SHP77 (cell line): Measurements from ENCODE around the gene KRT79.
"Not testable (repeated sequence)": the region's sequence is repeated elsewhere in the genome, so short reads cannot be mapped to it uniquely, and the experiment has no call there.

Experiments used
- DNase-seq, 2 experiments: peaks; one replicate each; lab custom pipeline; 2025; lab: John Stamatoyannopoulos, UW

KRT79 gene

GRCh38 chr12:52860102-52860823 lies 26.2 kb upstream of the KRT79 start:
- no peak for DNase-seq

- no peak for DNase-seq
Observed at GRCh38 chr12:52857500-52857899, 23.4 kb upstream of the KRT79 start.

GRCh38 chr12:52856787-52857186 lies 22.7 kb upstream of the KRT79 start:
- DNase-seq = no peak

- not testable (repeated sequence) for DNase-seq
Observed at GRCh38 chr12:52856077-52856476, 22.0 kb upstream of the KRT79 start.

- DNase-seq = no peak
Observed at GRCh38 chr12:52851787-52852186, 17.7 kb upstream of the KRT79 start.

GRCh38 chr12:52850681-52851080 lies 16.6 kb upstream of the KRT79 start:
- DNase-seq = no peak

GRCh38 chr12:52849511-52849910 lies 15.4 kb upstream of the KRT79 start:
- no peak for DNase-seq

- no peak for DNase-seq
Observed at GRCh38 chr12:52848661-52849255, 14.6 kb upstream of the KRT79 start, which contains the start of gene KRT78. KRT78 (minus strand) TSS chr12:52848994; CDS start chr12:52848930, 64 bp downstream.

GRCh38 chr12:52847335-52848102 lies 13.4 kb upstream of the KRT79 start:
- no peak for DNase-seq

GRCh38 chr12:52846356-52846970 lies 12.4 kb upstream of the KRT79 start:
- DNase-seq = no peak

- no peak for DNase-seq
Observed at GRCh38 chr12:52845946-52846345, 11.8 kb upstream of the KRT79 start.

GRCh38 chr12:52844386-52844785 lies 10.3 kb upstream of the KRT79 start:
- DNase-seq = no peak

GRCh38 chr12:52839436-52840105 lies 5.5 kb upstream of the KRT79 start:
- DNase-seq = no peak

GRCh38 chr12:52838609-52839435 lies 4.7 kb upstream of the KRT79 start:
- no peak for DNase-seq

GRCh38 chr12:52837781-52838608 lies 3.9 kb upstream of the KRT79 start:
- no peak for DNase-seq

GRCh38 chr12:52837413-52837741 lies 3.3 kb upstream of the KRT79 start:
- DNase-seq = no peak

GRCh38 chr12:52836491-52837412 lies 2.6 kb upstream of the KRT79 start:
- no peak for DNase-seq

GRCh38 chr12:52836042-52836466 lies 1.9 kb upstream of the KRT79 start:
- no peak for DNase-seq
